GM19025 (cell line): ENCODE measurements around the gene MZB1.

Experiments used
- ATAC-seq: cut with Tn5 transposase; IDR thresholded peaks from one replicate; pipeline ENCODE4 v1.9.1; 2021; ENCODE audit warnings: mild to moderate bottlenecking, low read depth, moderate library complexity; ENCODE audit not compliant: unreplicated experiment

The MZB1 gene

GRCh38 chr5:139341689-139342422 lies 47.9 kb downstream of the MZB1 start, which contains the start of gene PAIP2:
PAIP2 (plus strand) TSS chr5:139341854; CDS start chr5:139363785, 21,931 bp downstream.
- peak; percentile 90 for ATAC-seq

GRCh38 chr5:139341187-139341688 lies 48.5 kb downstream of the MZB1 start:
- no peak for ATAC-seq

GRCh38 chr5:139340051-139340450 lies 49.7 kb downstream of the MZB1 start:
- ATAC-seq: no peak
